ENCODE data around the gene TVP23A.
"Not testable (repeated sequence)": the region's sequence is repeated elsewhere in the genome, so short reads cannot be mapped to it uniquely, and the experiment has no call there.

Gene TVP23A

GRCh38 chr16:10835281-10835931 is 16.8 kb upstream of the TVP23A start:
- DNase-seq: no peak

- no peak for DNase-seq
Measured at GRCh38 chr16:10834766-10835165, 16.2 kb upstream of the TVP23A start.

- no peak for DNase-seq
Measured at GRCh38 chr16:10834130-10834529, 15.5 kb upstream of the TVP23A start.

GRCh38 chr16:10833271-10833670 is 14.7 kb upstream of the TVP23A start:
- no peak for DNase-seq

GRCh38 chr16:10831894-10832886 is 13.6 kb upstream of the TVP23A start:
- DNase-seq: no peak

- not testable (repeated sequence) for DNase-seq
Measured at GRCh38 chr16:10830240-10830639, 11.6 kb upstream of the TVP23A start.

GRCh38 chr16:10829390-10830098 is 10.9 kb upstream of the TVP23A start:
- not testable (repeated sequence) for DNase-seq

GRCh38 chr16:10828851-10829366 is 10.3 kb upstream of the TVP23A start:
- DNase-seq: no peak

GRCh38 chr16:10827691-10828341 is 9.2 kb upstream of the TVP23A start:
- DNase-seq: no peak

GRCh38 chr16:10824111-10824893 is 5.7 kb upstream of the TVP23A start:
- DNase-seq: no peak

- no peak for DNase-seq
Measured at GRCh38 chr16:10822702-10823101, 4.1 kb upstream of the TVP23A start.

GRCh38 chr16:10820546-10820945 is 2.0 kb upstream of the TVP23A start:
- no peak for DNase-seq

GRCh38 chr16:10817514-10817913 is 1.1 kb downstream of the TVP23A start:
- DNase-seq: no peak

GRCh38 chr16:10813099-10813455 is 5.5 kb downstream of the TVP23A start:
- no peak for DNase-seq

GRCh38 chr16:10812312-10813098 is 6.1 kb downstream of the TVP23A start:
- DNase-seq: no peak

- no peak for DNase-seq
Measured at GRCh38 chr16:10809706-10810105, 8.9 kb downstream of the TVP23A start.

- no peak for DNase-seq
Measured at GRCh38 chr16:10808850-10809249, 9.7 kb downstream of the TVP23A start.

GRCh38 chr16:10808218-10808617 is 10.4 kb downstream of the TVP23A start:
- DNase-seq: no peak

GRCh38 chr16:10806698-10807097 is 11.9 kb downstream of the TVP23A start:
- no peak for DNase-seq

GRCh38 chr16:10805334-10805733 is 13.3 kb downstream of the TVP23A start:
- no peak for DNase-seq

GRCh38 chr16:10799736-10800135 is 18.9 kb downstream of the TVP23A start:
- no peak for DNase-seq
